CD4-positive, alpha-beta T cell treated with Interleukin-2 at 100 ng/mL for 4 hours (primary cell): Measurements from ENCODE around the gene DNAH3.
"Not testable (repeated sequence)": the region's sequence is repeated elsewhere in the genome, so short reads cannot be mapped to it uniquely, and the experiment has no call there.

ENCODE experiments used
- DNase-seq: peaks from one replicate; pipeline ENCODE4 v3.0.0-alpha.2; 2020; ENCODE audit warnings: low spot score

DNAH3 gene

DNA sequence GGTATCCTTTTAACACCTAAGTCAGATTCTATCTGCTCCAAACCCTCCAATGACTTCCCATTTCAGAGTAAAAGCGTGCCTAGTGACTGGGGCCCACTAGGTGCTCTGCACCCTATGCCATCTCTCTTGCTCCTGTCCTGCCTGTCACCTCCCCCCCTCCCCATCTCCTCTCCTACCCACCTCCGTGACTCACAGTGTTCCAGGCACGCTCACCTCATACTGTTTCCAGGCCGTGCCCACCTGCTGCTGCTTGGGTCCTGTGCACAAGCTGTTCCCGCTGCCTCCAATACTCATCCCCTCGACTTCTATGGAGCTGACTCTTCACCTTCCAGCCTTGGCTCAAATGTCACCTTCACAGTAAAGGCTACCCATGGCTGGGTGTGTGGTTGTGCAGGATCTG is 21.7 kb downstream of the DNAH3 start:
- DNase-seq: no peak

DNA sequence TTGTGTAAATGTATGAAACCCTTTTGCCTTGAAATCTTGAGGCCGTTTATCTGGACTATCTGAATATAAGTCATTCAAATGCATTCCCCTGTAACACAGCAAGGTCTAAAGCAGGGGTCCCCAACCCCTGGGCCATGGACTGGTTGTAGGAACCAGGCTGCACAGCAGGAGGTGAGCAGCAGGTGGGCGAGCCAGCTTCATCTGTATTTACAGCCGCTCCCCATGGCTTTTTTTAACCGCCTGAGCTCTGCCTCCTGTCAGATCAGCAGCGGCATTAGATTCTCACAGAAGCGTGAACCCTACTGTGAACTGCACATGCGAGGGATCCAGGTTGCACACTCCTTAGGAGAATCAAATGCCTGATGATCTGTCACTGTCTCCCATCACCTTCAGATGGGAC is 24.1 kb downstream of the DNAH3 start:
- no peak for DNase-seq

DNA sequence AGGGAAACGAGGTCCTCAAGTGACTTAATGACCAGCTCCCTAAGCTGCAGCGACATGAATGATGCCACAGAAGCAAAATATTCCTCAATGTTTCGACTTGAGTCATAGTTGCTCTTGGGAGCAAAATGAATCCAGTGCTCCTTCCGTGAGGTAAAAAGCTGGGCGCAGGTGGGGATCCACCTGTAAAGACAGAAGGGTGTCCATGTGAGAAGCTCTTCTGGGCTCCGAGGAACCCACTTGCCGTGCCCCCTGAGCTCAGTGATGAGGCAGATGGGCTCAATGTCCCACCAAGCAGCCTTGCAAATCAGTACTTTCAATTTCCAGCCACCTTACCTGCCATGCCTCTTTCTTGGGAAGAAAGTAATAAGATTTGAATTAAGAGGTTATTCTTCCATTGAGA is 25.5 kb downstream of the DNAH3 start:
- no peak for DNase-seq

DNA sequence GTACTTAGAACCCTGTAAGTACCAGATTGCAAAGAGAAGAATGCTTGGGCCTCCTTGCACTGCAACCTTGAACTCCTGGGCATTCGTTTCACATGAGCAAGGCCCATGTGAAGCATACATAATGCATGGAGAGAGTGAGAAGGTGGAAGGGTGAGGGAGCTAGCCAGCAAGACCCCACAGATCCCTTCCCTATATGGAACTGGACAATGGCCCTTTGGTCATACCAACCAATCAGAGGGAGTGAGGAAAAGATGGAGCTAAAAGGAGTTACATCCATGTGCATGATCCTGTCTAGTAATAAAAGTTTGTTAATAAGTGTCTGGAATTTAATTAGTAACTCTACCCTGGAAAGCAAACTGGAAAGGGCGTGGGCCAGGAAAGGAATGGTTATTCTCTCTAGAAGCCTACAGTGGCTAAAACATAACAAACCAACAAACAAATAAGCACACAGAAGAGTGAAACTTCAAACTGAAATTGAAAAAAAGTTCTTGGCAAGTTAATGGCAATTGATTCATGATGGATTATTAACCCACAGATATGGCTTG is 29.6 kb downstream of the DNAH3 start:
- no peak for DNase-seq

DNA sequence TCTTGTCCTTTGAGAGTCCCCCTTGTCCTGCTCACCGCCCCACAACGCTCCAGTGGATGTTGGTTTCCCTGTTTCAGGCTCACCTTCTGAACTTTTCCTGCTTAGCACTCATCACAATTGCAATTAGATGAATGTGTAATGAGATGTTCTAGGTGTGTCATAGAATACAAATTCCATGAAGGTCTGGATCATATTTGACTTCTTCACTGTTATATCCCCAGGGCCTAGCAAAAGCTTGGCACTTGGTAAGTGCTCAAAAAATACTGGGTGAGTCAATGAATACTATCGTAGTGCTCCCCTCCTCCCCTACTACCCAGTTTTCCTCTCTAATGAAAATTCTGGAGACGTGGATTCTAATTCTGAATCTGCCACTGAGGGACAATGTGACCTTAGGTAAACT is 33.1 kb downstream of the DNAH3 start:
- DNase-seq: no peak

DNA sequence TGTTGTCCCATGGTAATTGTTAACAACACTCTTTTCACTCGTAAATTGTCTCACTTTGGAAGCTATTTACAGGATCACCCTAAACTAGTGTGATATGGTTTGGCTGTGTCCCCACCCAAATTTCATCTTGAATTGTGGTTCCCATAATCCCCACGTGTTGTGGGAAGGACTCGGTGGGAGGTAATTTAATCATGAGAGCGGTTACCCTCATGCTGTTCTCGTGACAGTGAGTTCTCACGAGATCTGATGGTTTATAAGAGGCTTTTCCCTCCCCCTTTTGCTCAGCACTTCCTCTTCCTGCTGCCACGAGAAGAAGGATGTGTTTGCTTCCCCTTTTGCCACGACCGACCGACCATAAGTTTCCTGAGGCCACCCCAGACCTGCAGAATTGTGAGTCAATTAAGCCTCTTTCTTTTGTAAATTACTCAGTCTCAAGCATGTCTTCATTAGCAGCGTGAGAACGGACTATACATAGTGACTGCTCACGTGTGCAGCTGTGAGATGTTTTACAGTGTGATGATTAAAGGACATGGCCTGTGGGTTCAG is 34.4 kb downstream of the DNAH3 start:
- no peak for DNase-seq

DNA sequence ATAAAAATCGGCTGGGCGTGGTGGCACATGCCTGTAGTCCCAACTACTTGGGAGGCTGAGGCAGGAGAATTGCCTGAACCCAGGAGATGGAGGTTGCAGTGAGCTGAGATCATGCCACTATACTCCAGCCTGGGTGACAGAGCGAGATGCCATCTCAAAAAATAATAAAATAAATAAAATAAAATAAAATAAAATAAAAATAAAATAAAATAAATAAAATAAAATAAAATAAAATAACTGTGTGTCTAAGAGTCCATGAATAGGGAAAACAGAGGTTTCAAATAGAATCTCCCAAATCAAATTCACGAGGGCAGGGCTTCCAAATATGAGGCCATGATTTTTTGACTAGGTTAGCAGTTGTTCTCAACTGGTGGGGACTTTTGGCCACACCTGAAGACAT is 35.1 kb downstream of the DNAH3 start:
- DNase-seq: not testable (repeated sequence)

DNA sequence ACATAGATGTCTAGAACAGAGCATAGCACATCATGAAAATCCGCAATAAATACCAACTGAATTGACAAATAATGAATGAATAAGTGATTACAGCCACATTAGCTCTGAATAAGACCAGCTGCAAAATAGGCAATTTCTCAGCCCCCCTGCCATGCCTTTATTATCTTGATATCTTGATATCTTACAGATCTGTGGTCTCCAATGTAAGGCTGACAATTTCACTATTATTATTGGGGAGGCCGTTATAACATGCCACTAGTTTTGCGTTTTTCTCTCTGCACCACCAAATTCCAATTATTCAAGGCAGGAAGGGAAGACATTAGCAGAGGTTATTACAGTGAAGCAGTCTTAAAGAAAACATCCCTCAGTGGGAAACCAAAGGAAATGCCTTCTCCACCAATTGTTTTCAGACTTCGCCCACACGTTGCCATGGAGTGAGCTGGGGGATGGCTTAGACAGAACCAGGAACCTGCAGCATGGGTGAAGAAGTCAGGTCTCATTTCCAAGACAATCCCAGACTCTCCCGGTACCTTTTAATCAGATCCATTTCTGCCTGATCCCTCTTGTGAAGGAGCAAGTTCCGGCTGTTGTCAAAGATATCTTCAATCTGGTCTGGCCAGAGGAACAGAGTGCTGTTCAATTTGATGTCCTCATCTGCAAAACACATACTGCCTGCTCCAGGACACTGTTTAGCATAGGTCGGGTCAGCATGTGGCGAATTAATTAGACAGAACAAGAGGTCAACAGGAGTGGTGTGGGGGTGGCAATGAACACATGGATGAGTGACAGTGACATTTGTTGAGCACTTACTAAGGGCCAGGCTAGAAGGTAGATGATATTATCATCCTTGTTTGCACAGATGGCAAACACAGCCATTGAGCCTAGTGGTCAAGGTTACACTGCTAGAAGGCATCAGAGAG is 46.4 kb downstream of the DNAH3 start:
- DNase-seq: no peak

DNA sequence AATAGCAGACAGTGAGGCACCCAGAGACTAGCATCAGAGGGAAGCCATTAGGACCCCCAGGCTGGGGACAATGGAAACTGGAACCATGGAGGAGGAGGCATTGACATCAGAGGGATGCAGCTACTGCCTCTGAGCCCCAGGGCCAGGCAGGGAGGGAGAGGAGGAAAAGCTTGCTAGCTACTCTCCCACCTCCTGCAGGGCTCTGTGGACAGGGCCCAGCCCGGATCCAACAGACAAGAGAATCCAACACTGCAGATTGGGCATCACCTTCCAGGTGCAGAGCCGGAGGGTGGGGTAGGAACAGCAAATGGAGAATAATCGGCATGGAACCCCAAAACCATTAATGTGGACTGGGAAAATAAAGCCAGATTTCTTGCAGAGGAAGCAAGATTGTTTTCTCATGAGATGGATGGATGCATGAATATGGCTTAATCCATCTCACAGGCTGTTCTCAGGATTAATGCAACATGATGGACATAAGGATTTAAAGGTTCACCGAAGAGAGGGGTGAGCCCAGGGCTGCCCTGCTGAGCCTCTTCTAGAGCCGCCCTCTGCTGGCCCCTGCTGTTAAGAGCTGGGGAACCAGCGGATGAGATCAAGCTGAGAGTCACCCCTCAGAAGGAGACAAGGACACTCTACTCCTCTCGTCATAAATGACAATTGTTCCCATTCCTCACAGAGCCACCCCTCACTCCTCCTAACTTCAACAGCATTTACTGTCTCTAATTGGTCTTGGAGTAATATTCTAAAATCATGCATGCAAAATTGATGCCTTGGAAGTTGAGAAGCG is 48.8 kb downstream of the DNAH3 start:
- peak; percentile 7 for DNase-seq

DNA sequence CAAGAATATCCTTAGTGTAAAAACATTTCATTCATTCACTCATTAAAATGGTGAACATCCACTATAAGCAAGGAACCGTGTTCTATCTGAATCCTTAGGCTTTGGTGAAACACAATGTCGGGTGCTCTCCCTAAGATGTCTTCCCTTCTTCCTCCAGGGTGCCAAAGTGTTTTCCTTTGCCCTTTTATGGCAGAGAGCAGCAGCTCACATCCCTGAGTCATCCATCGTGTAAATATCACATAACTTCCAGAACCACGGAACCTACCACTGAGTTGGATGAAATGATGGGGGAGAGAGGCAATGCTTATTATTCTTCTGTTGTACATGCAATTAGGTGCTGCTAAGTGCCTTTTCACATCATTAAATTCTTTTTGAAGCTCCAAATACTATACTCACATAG is 50.2 kb downstream of the DNAH3 start:
- DNase-seq: no peak

DNA sequence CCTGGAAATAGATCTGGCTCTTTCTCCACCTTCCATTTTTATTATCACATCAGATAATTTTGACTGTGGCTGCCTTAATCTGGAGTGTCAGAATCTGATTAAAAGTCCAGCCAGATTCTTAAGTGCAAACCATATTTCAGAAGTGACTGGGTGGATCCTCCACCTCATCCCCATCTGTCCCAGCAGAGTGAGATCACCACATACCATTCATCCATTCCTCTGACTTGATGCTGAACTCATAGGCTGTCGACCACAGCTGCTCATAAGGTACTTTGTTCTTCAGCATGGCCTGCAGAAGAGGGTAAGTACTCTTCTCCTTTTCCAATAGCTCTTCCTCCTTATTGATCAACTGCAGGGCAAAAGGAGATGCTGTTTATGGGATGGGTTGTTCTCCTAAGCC is 53.5 kb downstream of the DNAH3 start:
- no peak for DNase-seq

DNA sequence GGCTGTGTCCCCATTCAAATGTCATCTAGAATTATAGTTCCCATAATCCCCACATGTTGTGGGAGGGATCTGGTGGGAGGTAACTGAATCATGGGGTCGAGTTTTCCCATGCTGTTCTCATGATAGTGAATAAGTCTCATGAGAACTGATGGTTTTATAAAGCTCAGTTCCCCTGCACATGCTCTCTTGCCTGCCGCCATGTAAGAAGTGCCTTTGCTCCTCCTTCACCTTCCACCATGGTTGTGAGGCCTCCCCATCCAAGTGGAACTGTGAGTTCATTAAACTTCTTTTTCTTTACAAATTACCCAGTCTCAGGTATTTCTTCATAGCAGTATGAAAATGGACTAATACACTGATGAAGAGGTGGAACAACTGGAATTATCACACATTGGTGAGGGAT is 55.9 kb downstream of the DNAH3 start:
- not testable (repeated sequence) for DNase-seq

DNA sequence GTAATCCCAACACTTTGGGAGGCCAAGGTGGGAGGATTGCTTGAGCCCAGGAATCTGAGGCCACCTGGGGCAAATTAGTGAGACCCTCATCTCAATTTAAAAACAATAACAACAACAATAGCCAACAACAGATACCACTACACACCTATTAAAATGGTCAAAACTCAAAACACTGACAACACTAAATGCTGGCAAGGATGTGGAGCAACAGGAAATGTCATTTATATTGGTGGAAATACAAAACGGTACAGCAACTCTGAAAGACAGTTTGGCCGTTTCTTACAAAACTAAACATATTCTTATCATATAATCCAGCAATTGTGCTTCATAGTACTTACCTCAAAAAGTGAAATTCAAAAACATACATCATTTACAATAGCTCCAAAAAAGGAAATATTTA is 57.7 kb downstream of the DNAH3 start:
- DNase-seq: no peak

DNA sequence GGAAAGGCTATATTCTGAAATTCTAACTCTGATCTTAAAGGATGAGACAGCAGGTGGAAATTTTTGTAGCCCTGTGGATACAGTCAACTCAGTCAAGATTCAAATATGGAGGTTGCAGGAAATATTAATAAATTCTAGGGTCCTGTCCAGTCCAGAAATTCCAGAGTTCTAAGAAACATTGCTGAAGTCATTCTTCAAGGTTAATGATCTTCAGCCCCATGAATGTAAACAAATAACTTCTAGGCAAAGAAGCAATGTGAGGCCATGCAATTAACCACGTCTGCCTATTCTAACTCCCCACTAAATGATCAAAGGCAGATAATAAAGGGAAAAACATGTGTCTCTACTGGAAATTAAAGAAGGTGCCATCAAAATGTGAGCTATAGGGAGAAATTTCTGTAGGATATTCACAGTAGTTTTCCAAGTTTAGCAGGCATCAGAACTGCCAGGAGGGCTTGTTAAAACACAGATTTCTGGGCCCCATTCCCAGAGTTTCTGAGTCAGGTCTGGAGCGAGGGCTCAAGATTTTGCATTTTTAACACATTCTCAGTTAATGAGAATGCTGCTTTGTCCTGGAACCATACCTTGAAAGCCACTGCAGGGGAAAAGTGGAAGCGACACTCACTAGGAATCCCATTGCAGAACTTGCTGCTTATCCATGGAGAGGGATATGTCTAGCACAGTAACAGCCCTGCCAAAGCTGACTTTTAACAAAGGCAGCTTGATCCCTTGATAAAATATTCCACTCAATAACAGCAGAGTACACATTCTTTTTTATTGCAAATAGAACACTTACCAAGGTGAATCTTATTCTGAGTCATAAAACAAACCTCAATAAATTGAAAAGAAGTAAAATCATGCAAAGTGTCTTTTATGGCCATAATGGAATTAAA is 61.8 kb downstream of the DNAH3 start:
- no peak for DNase-seq

DNA sequence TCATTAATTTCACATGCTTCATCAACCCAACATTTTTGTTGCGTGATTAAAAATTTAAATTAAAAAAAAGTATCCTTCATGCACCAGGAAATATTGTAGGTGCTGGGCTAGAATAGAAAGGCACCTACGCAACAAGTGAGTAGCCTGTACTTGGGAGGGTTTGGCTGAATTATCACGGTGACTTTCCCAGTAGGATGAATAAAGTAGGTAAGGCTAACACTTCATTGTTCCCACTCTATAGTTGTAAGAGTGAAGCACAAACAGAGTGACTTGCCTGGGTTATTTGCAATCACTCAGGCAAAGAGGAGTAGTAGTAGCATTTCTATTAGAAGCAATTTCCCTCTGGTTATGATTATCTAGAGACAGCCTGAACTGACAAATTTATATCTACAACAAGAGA is 62.5 kb downstream of the DNAH3 start:
- DNase-seq: no peak

DNA sequence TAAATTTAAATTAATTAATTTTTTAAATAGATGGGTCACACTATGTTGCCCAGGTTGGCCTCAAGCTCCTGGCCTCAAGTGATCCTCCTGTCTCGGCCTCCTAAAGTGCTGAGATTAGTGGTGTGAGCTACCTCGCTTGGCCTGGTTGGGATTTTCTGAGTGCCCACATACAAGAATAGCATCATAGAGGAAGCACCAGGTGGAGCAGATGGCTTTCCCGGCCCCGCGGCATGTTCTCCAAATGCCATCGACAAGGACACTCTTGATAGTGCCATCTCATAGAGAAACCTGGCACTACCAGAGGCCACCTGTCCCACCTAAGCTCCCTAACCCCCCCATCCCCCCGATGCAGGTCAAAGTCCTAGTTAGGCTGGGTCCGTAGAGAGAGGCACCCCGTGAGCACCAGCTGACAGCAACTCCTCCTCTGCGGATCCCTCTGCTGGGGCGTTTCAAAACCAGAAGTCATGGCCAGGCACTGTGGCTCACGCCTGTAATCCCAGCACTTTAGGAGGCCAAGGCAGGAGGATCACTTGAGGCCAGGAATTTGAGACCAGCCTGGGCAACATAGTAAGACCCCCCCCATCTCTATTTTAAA is 65.9 kb downstream of the DNAH3 start:
- no peak for DNase-seq

DNA sequence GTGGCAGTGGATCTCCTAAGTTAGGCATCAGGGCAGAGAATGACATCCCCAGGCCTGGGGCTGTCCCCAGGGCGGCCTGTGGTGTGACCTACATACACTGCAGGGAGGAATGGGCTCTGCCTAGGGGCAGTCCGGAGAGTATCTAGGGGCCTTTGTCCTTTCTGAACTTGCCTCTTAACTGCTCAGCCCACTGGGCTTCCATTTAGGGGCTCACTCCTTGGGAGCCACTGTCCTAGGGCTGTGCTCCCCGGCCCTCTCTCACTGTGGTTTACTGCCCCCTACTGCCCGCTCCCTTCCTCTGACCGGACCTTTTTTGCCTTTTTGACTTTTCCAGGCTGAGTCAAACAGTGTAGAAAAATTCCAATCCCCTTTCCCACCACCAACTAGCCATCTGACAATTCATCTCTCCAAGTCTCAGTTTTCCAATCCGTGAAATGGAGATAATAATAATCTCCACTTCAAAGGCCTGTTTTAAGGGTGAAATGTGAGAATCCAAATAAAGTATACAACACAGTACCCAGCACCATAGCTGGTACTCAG is 66.8 kb downstream of the DNAH3 start:
- peak; percentile 38 for DNase-seq

DNA sequence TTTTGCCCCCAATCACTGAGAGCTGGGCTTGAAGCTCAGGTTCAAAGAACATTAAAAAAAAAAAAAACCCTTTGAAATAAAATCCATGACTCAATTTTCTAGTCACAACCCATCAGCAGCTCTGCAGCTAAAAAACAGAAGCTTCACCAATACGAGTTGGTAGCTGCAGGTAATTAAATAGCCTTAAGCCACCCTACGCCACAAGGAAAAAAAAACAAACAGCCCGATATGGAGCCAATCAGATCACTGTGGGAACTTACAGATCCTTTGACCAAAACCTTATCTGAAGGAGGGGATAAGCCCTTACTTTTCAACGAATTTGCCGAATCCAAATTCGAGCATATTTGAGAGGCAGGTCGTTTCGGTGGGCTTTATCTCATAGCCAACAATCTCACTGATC is 69.3 kb downstream of the DNAH3 start:
- no peak for DNase-seq

DNA sequence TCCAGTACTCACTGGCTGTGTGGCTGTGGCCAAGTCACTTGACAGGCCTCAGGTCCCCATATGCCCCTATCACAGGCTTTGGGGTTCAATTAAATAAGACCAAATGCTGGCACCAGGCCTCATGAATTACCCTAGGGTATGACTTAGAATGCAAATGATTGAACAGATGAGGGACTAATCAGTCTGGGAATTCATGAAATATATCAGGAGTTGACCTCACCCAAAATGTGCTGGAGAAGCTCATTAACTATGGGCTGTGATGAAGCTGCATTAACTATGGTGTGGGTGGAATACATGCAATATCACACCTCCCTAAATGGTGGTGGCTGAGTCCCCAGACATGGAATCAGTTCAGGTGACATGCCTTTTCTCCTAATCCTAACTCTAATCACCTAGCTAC is 72.1 kb downstream of the DNAH3 start:
- no peak for DNase-seq

DNA sequence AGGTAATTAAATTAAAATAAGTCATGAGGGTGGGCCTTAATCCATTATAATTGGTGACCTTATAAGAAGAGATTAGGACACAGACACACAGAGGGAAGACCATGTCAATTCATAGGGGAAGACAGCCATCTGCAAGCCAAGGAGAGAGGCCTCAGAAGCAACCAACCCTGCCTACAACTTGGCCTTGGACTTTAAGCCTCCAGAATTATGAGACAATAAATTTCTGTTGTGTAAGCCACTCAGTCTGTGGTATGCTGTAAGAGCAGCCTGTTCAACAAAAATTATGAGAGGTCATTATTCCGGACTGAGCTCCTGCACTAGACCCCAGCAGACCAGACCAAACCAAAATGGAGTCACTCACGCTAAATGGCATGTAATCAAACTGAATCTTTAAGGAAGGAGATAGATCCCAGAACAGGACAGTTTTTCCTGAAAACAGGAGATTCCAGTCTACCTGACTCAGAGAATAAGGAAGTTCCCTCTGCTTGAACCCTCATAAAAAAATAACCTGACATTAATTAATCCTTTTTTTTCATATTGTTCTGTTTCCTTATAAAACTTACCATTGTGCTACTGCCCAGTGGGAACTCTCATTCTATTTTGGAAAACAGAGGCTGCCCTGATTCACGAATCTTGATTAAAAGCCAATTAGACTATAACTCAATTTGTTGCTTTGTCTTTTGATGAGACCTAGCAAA is 74.3 kb downstream of the DNAH3 start:
- no peak for DNase-seq
